H9 (cell line): ENCODE data around the gene SLC16A7. TPM values are rescaled to one million over a fixed set of nuclear protein-coding genes. Genes with fewer than 3 reads are reported as not detected.
A peak's percentile ranks its signal among the peaks of the same experiment; 100 is the strongest.

Experiments
- DNase-seq: peaks from one replicate; pipeline ENCODE4 v3.0.0-alpha.2; 2017
- H2AFZ ChIP-seq: one replicate; pipeline ENCODE4 v1.6.1; 2013; ENCODE audit warnings: mild to moderate bottlenecking, low read length, control low read depth, moderate library complexity
- H2AK5ac ChIP-seq: 2 replicates; pipeline ENCODE4 v1.6.1; 2013; ENCODE audit warnings: low read length, control low read depth, mixed read lengths; ENCODE audit not compliant: insufficient read length
- H2BK120ac ChIP-seq: one replicate; pipeline ENCODE4 v1.6.1; 2013; ENCODE audit warnings: low read depth, mild to moderate bottlenecking, low read length, control low read depth, inconsistent platforms; ENCODE audit not compliant: poor library complexity, severe bottlenecking
- H2BK12ac ChIP-seq: 2 replicates; pipeline ENCODE4 v1.6.1; 2013; ENCODE audit warnings: low read length, control low read depth, mixed read lengths, low read depth; ENCODE audit not compliant: insufficient read length
- H2BK15ac ChIP-seq: 2 replicates; pipeline ENCODE4 v1.6.1; 2013; ENCODE audit warnings: low read depth, low read length, control low read depth
- H2BK20ac ChIP-seq: one replicate; pipeline ENCODE4 v1.6.1; 2013; ENCODE audit warnings: low read depth, mild to moderate bottlenecking, low read length, control low read depth, inconsistent platforms; ENCODE audit not compliant: poor library complexity, severe bottlenecking
- H2BK5ac ChIP-seq: 2 replicates; pipeline ENCODE4 v1.6.1; 2013; ENCODE audit warnings: low read length, control low read depth, mixed read lengths; ENCODE audit not compliant: insufficient read length
- H3K14ac ChIP-seq: 2 replicates; pipeline ENCODE4 v1.6.1; 2013; ENCODE audit warnings: low read length, control low read depth; ENCODE audit not compliant: insufficient read depth
- H3K18ac ChIP-seq: 2 replicates; pipeline ENCODE4 v1.6.1; 2013; ENCODE audit warnings: low read depth, mild to moderate bottlenecking, mixed read lengths, low read length, control low read depth; ENCODE audit not compliant: insufficient read length
- H3K23ac ChIP-seq: 2 replicates; pipeline ENCODE4 v1.6.1; 2013; ENCODE audit warnings: low read length, control low read depth, mixed read lengths, low read depth; ENCODE audit not compliant: insufficient read length
- H3K23me2 ChIP-seq: 2 replicates; pipeline ENCODE4 v1.6.1; 2013; ENCODE audit warnings: low read depth, mild to moderate bottlenecking, mixed read lengths, low read length, control low read depth; ENCODE audit not compliant: insufficient read length, poor library complexity, severe bottlenecking
- H3K27ac ChIP-seq: 2 replicates; pipeline ENCODE4 v1.5.1; 2013; ENCODE audit warnings: low read length, control low read depth, mixed read lengths, low read depth; ENCODE audit not compliant: insufficient read length
- H3K27me3 ChIP-seq: 2 replicates; pipeline ENCODE4 v1.6.1; 2013; ENCODE audit warnings: low read length, control low read depth, inconsistent platforms; ENCODE audit not compliant: insufficient read depth
- H3K4ac ChIP-seq: 2 replicates; pipeline ENCODE4 v1.6.1; 2013; ENCODE audit warnings: low read depth, mild to moderate bottlenecking, control low read depth, inconsistent platforms, low read length, moderate library complexity
- H3K4me1 ChIP-seq: 2 replicates; pipeline ENCODE4 v1.6.1; 2013; ENCODE audit warnings: low read length, control low read depth, inconsistent platforms; ENCODE audit not compliant: insufficient read depth
- H3K4me2 ChIP-seq: 2 replicates; pipeline ENCODE4 v1.6.1; 2013; ENCODE audit warnings: low read length, control low read depth, mixed read lengths; ENCODE audit not compliant: insufficient read length, insufficient read depth
- H3K56ac ChIP-seq: 2 replicates; pipeline ENCODE4 v1.6.1; 2013; ENCODE audit warnings: low read depth, mild to moderate bottlenecking, mixed read lengths, low read length, control low read depth; ENCODE audit not compliant: insufficient read length
- H3K79me1 ChIP-seq: 2 replicates; pipeline ENCODE4 v1.6.1; 2013; ENCODE audit warnings: low read depth, mild to moderate bottlenecking, moderate library complexity, low read length, control low read depth, inconsistent platforms; ENCODE audit not compliant: insufficient read depth, poor library complexity, severe bottlenecking
- H3K79me2 ChIP-seq: 2 replicates; pipeline ENCODE4 v1.6.1; 2013; ENCODE audit warnings: low read length, control low read depth, inconsistent platforms; ENCODE audit not compliant: insufficient read depth
- H3K9ac ChIP-seq: 2 replicates; pipeline ENCODE4 v1.6.1; 2013; ENCODE audit warnings: low read length, control low read depth, mixed read lengths; ENCODE audit not compliant: insufficient read length; ENCODE audit errors: extremely low read depth
- H3K9me3 ChIP-seq: one replicate; pipeline ENCODE4 v1.6.1; 2013; ENCODE audit warnings: low read depth, low read length, inconsistent platforms; ENCODE audit not compliant: control insufficient read depth
- H3T11ph ChIP-seq: one replicate; pipeline ENCODE4 v1.6.1; 2013; ENCODE audit warnings: mild to moderate bottlenecking, low read length, control low read depth, inconsistent platforms
- H4K20me1 ChIP-seq: one replicate; pipeline ENCODE4 v1.6.1; 2013; ENCODE audit not compliant: control insufficient read depth, insufficient read length, insufficient read depth
- H4K5ac ChIP-seq: 2 replicates; pipeline ENCODE4 v1.6.1; 2013; ENCODE audit warnings: low read depth, mild to moderate bottlenecking, mixed read lengths, low read length, control low read depth; ENCODE audit not compliant: insufficient read length
- H4K8ac ChIP-seq: replicated peaks from 2 replicates; pipeline ENCODE4 v1.6.1; 2013; ENCODE audit warnings: low read length, control low read depth, mixed read lengths, low read depth; ENCODE audit not compliant: insufficient read length
- H4K91ac ChIP-seq: 2 replicates; pipeline ENCODE4 v1.6.1; 2013; ENCODE audit warnings: low read depth, mild to moderate bottlenecking, moderate library complexity, mixed read lengths, low read length, control low read depth; ENCODE audit not compliant: insufficient read length
- H3K27ac Mint-ChIP-seq, 3 experiments: 2 replicates in 2 of 3; 3 replicates in 1 of 3; pipeline ENCODE4 v1.8.0; 2020 to 2021; ENCODE audit warnings: mixed read lengths in 3 of 3, mild to moderate bottlenecking in 1 of 3, moderate library complexity in 1 of 3
- H3K27me3 Mint-ChIP-seq: 2 replicates; pipeline ENCODE4 v1.8.0; 2021; ENCODE audit warnings: low read depth, mild to moderate bottlenecking, moderate library complexity, mixed read lengths
- H3K36me3 Mint-ChIP-seq, 3 experiments: 2 replicates in 2 of 3; 3 replicates in 1 of 3; pipeline ENCODE4 v1.8.0; 2020 to 2021; ENCODE audit warnings: low read depth in 3 of 3, mixed read lengths in 3 of 3; ENCODE audit not compliant: insufficient read depth in 1 of 3
- H3K4me1 Mint-ChIP-seq, 2 experiments: 2 replicates each; pipeline ENCODE4 v1.8.0; 2020; ENCODE audit warnings: mixed read lengths in 2 of 2
- H3K4me3 Mint-ChIP-seq, 2 experiments: 2 replicates in 1 of 2; 3 replicates in 1 of 2; pipeline ENCODE4 v1.8.0; 2020 to 2021; ENCODE audit warnings: mild to moderate bottlenecking in 2 of 2, mixed read lengths in 2 of 2, moderate library complexity in 1 of 2
- H3K9me3 Mint-ChIP-seq, 2 experiments: 2 replicates in 1 of 2; 3 replicates in 1 of 2; pipeline ENCODE4 v1.8.0; 2020; ENCODE audit warnings: mild to moderate bottlenecking in 2 of 2, mixed read lengths in 2 of 2, moderate library complexity in 1 of 2
- CTCF ChIP-seq: fragments of 200-600 bp; sonication (generic); conservative IDR thresholded peaks from 3 replicates; pipeline ENCODE4 v1.8.0; 2021; ENCODE audit warnings: antibody characterized with exemption, mild to moderate bottlenecking
- WGBS: extraction: QIAGEN DNeasy Blood & Tissue Kit; methylation state at CpG from one replicate; pipeline ENCODE4 v1.1.7; 2013; ENCODE audit warnings: missing lambda C conversion rate, low lambda C conversion rate, mixed read lengths; ENCODE audit not compliant: insufficient read length; ENCODE audit errors: extremely low coverage; 5-methylcytosine and 5-hydroxymethylcytosine counted together
- total RNA-seq: library from RNA; stranded (reverse); gene quantifications from 2 replicates; pipeline ENCODE4 v1.2.1, GENCODE V29; 2021

Gene SLC16A7
- total RNA-seq, 1 experiment from 2014 or later: 2.2 TPM

DNA sequence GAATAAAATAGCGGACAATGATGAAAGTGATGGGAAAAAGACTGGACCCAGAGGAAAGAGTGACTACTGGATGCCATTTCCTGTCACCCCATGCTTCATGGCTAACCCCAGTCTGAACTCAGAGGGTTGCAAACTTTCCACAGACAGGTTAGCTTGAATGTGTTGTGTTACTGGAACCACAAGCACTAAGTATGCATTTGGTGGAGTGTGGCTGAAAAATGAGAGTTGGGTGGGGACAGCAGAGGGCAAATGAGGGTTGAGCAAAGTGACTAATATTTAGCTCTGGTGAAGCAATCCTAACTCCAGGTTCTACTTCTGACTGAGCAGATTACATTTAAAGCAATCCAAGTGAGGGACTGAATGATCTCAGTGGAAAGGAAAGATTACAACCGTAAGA is 1.6 kb downstream of the SLC16A7 start:
- Histone ChIP-seq H3K4me2 (peak overlapping the region; percentile 90), H4K20me1 (no peaks in the 10 kb centered on the region), H3K23me2 (peaks cover 11% of the 10 kb centered on the region), H3K9me3 (no peaks in the 10 kb centered on the region), H4K5ac (no peak overlapping the region), H3K23ac (no peak overlapping the region), H3T11ph (no peak overlapping the region), H3K14ac (no peak overlapping the region), H2BK5ac (no peak overlapping the region), H2BK12ac (no peak overlapping the region), H3K79me1 (no peaks in the 10 kb centered on the region), H3K9ac (no peak overlapping the region), H4K8ac (no peak overlapping the region), H3K4ac (no peak overlapping the region), H2AK5ac (no peak overlapping the region), H3K4me1 (no peaks in the 10 kb centered on the region), H2AFZ (no peak overlapping the region), H4K91ac (no peak overlapping the region), H3K79me2 (no peaks in the 10 kb centered on the region), H2BK20ac (no peak overlapping the region), H3K56ac (no peak overlapping the region), H3K27ac (no peak overlapping the region), H3K18ac (no peak overlapping the region), H2BK120ac (no peak overlapping the region), H2BK15ac (no peak overlapping the region), H3K27me3 (no peaks in the 10 kb centered on the region; the same call in 1 of the 2 replicates)
- Mint-ChIP-seq H3K4me1 (peaks cover 17 to 19% of the 10 kb centered on the region in 2 experiments), H3K27me3 (peaks cover 37% of the 10 kb centered on the region), H3K27ac (no peak overlapping the region; a peak in 2 of 7 replicates), H3K9me3 (no peaks in the 10 kb centered on the region), H3K4me3 (peak overlapping the region; percentile 66 to 85), H3K36me3 (no peaks in the 10 kb centered on the region)
- TF ChIP-seq CTCF: no peak
- no CpG with 5 or more reads among the region's 2 CpGs for WGBS
- no peak for DNase-seq
